ENCODE data around the gene SLCO3A1. TPM values are rescaled to one million over a fixed set of nuclear protein-coding genes. Genes with fewer than 3 reads are reported as not detected.

Gene SLCO3A1
- total RNA-seq, 1 donor from 2014 or later: 2.7 TPM

GRCh38 chr15:91975241-91975978, 121.9 kb downstream of the SLCO3A1 start:
- TF ChIP-seq CTCF (conservative IDR thresholded peaks at IDR 0.05; ENCODE audit: low read depth, low read length): no peak
- DNase-seq (ENCODE audit: low read depth): no peak
- no peak overlapping the region for H3K4me3 ChIP-seq (ENCODE audit: low read depth, low read length)

DNA sequence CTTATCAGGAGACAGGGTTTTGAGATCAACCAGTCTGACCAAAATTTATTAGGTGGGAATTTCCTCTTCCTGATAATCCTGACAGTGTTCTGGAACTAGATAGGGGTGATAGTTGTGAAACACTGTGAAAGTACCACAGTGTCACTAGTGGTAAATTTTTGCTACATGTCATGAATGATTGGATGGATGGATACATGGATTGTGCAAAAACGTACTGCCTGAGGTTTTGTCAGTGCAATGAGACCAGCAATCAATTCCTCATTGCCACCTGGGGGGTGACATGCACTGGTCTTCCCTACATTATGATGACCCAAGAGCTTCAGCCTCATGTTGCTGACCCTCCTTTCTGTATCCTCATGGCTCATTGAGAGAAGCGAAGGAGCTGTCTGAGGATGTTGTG, 123.5 kb downstream of the SLCO3A1 start:
- no peak overlapping the region for H3K4me3 ChIP-seq (ENCODE audit: low read depth, low read length)
- DNase-seq (ENCODE audit: low read depth): no peak
- no peak for TF ChIP-seq CTCF (conservative IDR thresholded peaks at IDR 0.05; ENCODE audit: low read depth, low read length)

- no peak for DNase-seq (ENCODE audit: low read depth)
- no peak overlapping the region for H3K4me3 ChIP-seq (ENCODE audit: low read depth, low read length)
- TF ChIP-seq CTCF (conservative IDR thresholded peaks at IDR 0.05; ENCODE audit: low read depth, low read length): no peak
Observed at GRCh38 chr15:91980502-91981267, 127.2 kb downstream of the SLCO3A1 start.

DNA sequence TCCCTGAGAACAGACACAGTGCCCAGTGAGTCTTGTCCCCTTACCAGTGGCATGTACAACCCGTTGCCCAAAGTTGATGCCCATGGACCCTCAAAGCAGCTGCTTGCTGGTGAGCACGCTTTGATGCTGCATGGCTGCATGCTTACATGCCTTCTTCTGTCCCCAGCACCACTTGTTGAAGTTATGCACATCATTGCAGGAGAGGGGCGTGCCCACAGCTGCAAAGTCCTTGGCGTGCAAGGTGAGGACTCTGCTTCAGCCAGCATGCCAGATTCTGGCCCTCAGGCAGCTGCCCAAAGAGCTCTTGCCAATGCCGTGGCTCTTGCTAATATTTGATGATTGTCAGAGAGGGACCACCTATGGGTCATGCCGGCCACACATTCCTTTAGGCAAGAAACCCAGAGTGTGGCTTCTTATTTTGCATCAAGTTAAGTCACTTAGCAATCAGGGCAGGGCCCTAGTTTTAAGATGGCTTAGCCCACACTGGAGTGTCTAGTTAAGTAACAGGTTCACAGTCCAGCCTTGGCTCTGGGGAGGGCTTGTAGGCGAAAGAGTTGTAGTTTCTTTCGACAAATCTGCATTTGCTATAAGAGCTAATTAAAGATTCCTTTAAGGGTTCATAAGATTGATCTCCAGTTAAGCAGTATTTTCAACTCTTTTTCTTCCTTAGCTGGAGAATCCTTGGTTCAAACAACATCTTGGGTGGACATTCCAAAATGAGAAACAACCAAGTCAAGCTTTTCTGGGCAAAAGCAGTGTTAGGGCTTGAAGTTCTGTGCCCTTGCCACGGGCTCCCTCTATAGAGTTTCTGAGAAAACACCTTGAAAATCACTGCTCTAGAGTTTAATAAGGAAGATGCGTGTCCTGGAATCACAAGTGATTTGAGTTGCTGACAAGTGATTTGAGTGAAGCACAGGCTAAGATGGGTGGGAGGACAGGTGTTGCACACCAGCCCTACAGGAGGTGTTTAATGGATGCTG, 128.6 kb downstream of the SLCO3A1 start:
- no peak overlapping the region for H3K4me3 ChIP-seq (ENCODE audit: low read depth, low read length)
- TF ChIP-seq CTCF (conservative IDR thresholded peaks at IDR 0.05; ENCODE audit: low read depth, low read length): peak; percentile 30
- DNase-seq (ENCODE audit: low read depth): no peak

- H3K4me3 ChIP-seq (ENCODE audit: low read depth, low read length): no peak overlapping the region
- no peak for TF ChIP-seq CTCF (conservative IDR thresholded peaks at IDR 0.05; ENCODE audit: low read depth, low read length)
- no peak for DNase-seq (ENCODE audit: low read depth)
Observed at GRCh38 chr15:91983729-91984340, 130.3 kb downstream of the SLCO3A1 start.

GRCh38 chr15:91985297-91985696, 131.8 kb downstream of the SLCO3A1 start:
- H3K4me3 ChIP-seq (ENCODE audit: low read depth, low read length): no peak overlapping the region
- no peak for TF ChIP-seq CTCF (conservative IDR thresholded peaks at IDR 0.05; ENCODE audit: low read depth, low read length)
- DNase-seq (ENCODE audit: low read depth): no peak
